AG09319 (cell line): ENCODE data around the gene TMEM168.

Experiments used
- DNase-seq: peaks from one replicate; pipeline ENCODE4 v3.0.0-alpha.2; 2010; ENCODE audit warnings: low read depth; ENCODE audit errors: extremely low read depth
- TF ChIP-seq, protein P1 (sequence below): IDR thresholded peaks from 2 replicates; pipeline ENCODE4 v1.5.1; 2011; ENCODE audit warnings: low read depth, mild to moderate bottlenecking, inconsistent platforms, low read length, moderate library complexity

Gene TMEM168

GRCh38 chr7:112763298-112763697, 26.9 kb downstream of the TMEM168 start:
- no peak for DNase-seq
- TF ChIP-seq, protein P1, sequence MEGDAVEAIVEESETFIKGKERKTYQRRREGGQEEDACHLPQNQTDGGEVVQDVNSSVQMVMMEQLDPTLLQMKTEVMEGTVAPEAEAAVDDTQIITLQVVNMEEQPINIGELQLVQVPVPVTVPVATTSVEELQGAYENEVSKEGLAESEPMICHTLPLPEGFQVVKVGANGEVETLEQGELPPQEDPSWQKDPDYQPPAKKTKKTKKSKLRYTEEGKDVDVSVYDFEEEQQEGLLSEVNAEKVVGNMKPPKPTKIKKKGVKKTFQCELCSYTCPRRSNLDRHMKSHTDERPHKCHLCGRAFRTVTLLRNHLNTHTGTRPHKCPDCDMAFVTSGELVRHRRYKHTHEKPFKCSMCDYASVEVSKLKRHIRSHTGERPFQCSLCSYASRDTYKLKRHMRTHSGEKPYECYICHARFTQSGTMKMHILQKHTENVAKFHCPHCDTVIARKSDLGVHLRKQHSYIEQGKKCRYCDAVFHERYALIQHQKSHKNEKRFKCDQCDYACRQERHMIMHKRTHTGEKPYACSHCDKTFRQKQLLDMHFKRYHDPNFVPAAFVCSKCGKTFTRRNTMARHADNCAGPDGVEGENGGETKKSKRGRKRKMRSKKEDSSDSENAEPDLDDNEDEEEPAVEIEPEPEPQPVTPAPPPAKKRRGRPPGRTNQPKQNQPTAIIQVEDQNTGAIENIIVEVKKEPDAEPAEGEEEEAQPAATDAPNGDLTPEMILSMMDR: no peak

DNA sequence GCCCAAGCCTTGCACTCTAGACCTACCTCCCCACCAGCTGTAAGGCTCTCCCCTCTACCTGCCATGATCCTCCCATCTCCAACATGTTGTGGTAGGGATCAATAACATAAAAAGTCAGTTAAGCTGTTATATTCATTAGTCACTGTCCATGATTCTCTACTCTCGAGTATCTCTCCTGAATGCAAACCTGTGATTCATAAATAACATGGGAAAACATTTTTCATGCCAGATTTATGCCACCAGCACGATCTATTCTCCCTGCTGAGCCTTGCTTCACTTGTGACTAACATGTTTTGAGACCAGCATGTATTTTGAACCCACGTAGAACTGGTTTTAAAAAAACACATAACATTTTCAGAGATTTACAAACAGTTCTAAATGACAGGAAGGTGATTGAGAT, 30.3 kb downstream of the TMEM168 start:
- DNase-seq: no peak
- TF ChIP-seq, protein P1: no peak

- TF ChIP-seq, protein P1: no peak
- DNase-seq: no peak
Measured at GRCh38 chr7:112757337-112757736, 32.9 kb downstream of the TMEM168 start.

- no peak for DNase-seq
- TF ChIP-seq, protein P1: no peak
Measured at GRCh38 chr7:112753298-112753697, 36.9 kb downstream of the TMEM168 start.

DNA sequence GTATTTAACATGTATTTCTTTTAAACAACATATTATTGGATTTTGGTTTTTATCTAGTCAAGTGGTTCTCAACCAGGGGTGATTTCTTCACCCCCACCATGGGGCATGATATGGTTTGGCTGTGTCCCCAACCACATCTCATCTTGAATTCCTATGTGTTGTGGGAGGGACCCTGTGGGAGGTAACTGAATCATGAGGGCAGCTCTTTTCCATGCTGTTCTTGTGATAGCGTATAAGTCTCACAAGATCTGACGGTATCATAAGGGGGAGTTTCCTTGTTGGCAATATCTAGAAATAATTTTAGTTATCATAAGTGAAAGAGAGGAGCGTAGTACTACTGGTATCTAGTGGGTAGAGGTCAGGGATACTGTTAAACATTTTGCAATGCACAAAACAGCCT, 37.6 kb downstream of the TMEM168 start:
- TF ChIP-seq, protein P1: no peak
- no peak for DNase-seq

DNA sequence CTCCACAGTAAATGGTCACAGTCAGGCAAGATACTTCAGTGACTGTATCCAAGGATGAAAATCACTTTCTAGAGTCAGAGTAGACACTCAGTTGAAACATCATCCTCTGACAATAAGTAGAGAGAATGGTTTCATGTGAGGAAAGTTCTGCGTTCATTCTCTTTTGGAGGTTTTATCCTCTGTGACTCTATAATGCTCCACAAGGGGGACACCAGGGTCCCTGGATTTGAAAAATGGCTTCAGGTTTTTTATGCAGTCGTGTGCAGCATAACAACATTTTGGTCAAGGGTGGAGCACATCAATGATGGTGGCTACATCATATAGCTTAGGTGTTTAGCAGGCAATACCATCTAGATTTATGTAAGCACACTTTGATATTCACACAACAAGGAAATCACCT, 40.4 kb downstream of the TMEM168 start:
- no peak for DNase-seq
- TF ChIP-seq, protein P1: no peak

DNA sequence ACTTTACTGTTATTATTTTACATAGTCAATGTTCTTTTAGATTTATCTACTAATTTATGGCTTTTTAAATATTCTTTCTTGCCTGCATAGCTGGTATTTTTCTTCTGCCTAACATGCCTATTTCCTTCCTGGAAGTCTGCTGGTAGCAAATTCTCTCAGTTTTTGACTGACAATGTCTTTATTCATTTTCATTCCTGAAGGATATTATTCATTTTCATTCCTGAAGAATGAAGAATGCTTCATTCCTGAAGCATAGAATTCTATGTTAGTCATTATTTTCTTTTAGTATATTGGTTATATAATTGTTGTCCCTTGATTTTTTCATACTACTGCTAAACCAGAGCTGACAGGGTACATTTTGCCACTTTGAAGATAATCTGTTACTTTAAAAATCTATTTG, 41.8 kb downstream of the TMEM168 start:
- no peak for DNase-seq
- TF ChIP-seq, protein P1: no peak
